Astrocyte of the cerebellum (primary cell): Measurements from ENCODE around the gene WDSUB1.

Experiments
- DNase-seq: peaks from one replicate; pipeline ENCODE4 v3.0.0-alpha.2; 2011; ENCODE audit warnings: low read depth
- H3K4me3 ChIP-seq: 2 replicates; pipeline ENCODE4 v1.5.1; 2011; ENCODE audit warnings: mild to moderate bottlenecking, low read depth, low read length, moderate library complexity
- CTCF ChIP-seq: IDR thresholded peaks from 2 replicates; pipeline ENCODE4 v1.5.1; 2012; ENCODE audit warnings: low read length, low read depth, moderate library complexity, mild to moderate bottlenecking; ENCODE audit errors: missing control alignments
- in situ Hi-C: cut with HindIII; loops from 2 replicates; pipeline ENCODE4 v1.10.0; 2017; ENCODE audit warnings: low sequenced_read_pairs

The WDSUB1 gene

GRCh38 chr2:159272156-159272555 lies 14.3 kb downstream of the WDSUB1 start:
- TF ChIP-seq CTCF = no peak
- DNase-seq = no peak
- no peak overlapping the region for H3K4me3 ChIP-seq
- in situ Hi-C loops = no loop called here

- TF ChIP-seq CTCF = no peak
- no peak overlapping the region for H3K4me3 ChIP-seq
- in situ Hi-C loops = no loop called here
- DNase-seq = no peak
Measured at GRCh38 chr2:159270744-159271379, 15.6 kb downstream of the WDSUB1 start.

GRCh38 chr2:159267921-159268320 lies 18.6 kb downstream of the WDSUB1 start:
- TF ChIP-seq CTCF = no peak
- in situ Hi-C loops = no loop called here
- H3K4me3 ChIP-seq = no peak overlapping the region
- no peak for DNase-seq

GRCh38 chr2:159266554-159266953 lies 19.9 kb downstream of the WDSUB1 start:
- no peak for TF ChIP-seq CTCF
- in situ Hi-C loops = no loop called here
- H3K4me3 ChIP-seq = no peak overlapping the region
- DNase-seq = no peak

GRCh38 chr2:159265171-159265576 lies 21.3 kb downstream of the WDSUB1 start:
- no peak for DNase-seq
- in situ Hi-C loops = no loop called here
- no peak overlapping the region for H3K4me3 ChIP-seq
- no peak for TF ChIP-seq CTCF

GRCh38 chr2:159262904-159263303 lies 23.6 kb downstream of the WDSUB1 start:
- H3K4me3 ChIP-seq = no peak overlapping the region
- in situ Hi-C loops = no loop called here
- no peak for TF ChIP-seq CTCF
- DNase-seq = no peak
